Ishikawa (cell line): Measurements from ENCODE around the gene TBC1D22A.

Experiments used
- CEBPB ChIP-seq: IDR thresholded peaks from 2 replicates; pipeline ENCODE4 v1.6.1; 2012
- CREB1 ChIP-seq: IDR thresholded peaks from 2 replicates; pipeline ENCODE4 v1.6.1; 2012; ENCODE audit warnings: low read depth
- EGR1 ChIP-seq: IDR thresholded peaks from 2 replicates; pipeline ENCODE4 v1.6.1; 2012
- EP300 ChIP-seq: IDR thresholded peaks from 2 replicates; pipeline ENCODE4 v1.6.1; 2012; ENCODE audit warnings: borderline replicate concordance
- RAD21 ChIP-seq: IDR thresholded peaks from 2 replicates; pipeline ENCODE4 v1.6.1; 2012; ENCODE audit warnings: low read depth
- TAF1 ChIP-seq: IDR thresholded peaks from 2 replicates; pipeline ENCODE4 v1.6.1; 2012; ENCODE audit warnings: low read depth, mild to moderate bottlenecking
- TCF12 ChIP-seq: IDR thresholded peaks from 2 replicates; pipeline ENCODE4 v1.6.1; 2012; ENCODE audit warnings: low read depth
- TEAD4 ChIP-seq: IDR thresholded peaks from 2 replicates; pipeline ENCODE4 v1.6.1; 2012
- YY1 ChIP-seq: IDR thresholded peaks from 2 replicates; pipeline ENCODE4 v1.6.1; 2012; ENCODE audit warnings: low read depth
- TF ChIP-seq, protein P1 (sequence below): IDR thresholded peaks from 2 replicates; pipeline ENCODE4 v1.6.1; 2012
- TF ChIP-seq, protein P2 (sequence below): IDR thresholded peaks from 2 replicates; pipeline ENCODE4 v1.6.1; 2012; ENCODE audit warnings: low read depth, mild to moderate bottlenecking

DNA sequence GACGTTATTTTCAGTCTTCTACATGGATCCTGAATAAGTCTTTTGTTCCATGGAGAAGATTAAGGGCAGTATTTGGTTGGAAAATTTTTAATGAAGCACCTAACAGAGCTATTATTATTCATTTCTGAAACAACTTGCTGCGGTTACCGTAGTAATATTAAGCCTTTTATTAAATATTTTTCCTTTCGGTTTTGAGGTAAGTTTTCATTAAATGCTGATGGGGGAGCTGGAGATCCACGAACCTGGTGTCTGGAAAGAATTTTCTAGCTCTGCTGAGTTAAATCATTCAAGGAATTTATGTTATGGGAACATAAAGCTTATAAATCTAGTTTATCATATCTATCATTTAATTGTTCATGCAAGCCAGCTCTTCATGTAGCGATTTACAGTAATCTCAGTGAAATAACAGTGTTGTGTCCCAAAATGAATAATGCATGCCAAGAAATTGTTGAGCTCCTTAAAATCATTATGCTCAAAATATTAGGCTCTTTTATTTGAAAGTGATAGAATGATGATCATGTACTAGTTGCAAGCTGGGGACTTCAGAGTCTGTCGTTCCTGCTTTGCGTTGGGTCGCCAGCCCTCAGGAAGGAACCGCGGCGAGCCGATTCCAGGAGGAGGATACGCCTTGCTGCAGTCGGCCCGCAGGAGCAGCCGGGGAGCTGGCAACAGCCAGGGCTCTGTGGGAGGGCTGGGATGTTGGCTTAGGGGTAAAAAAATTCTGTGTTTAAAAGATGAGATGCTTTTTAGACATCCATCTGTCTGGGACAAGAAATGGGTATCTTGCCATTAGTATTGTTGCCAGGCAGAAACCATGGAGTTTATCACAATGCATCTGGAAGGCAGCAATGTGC lies 83.1 kb downstream of the TBC1D22A start:
- TF ChIP-seq TEAD4 = no peak
- TF ChIP-seq TAF1 = no peak
- peak; percentile 23; the same call in 1 of the 2 replicates for TF ChIP-seq RAD21
- TF ChIP-seq CEBPB = no peak
- TF ChIP-seq, protein P1, sequence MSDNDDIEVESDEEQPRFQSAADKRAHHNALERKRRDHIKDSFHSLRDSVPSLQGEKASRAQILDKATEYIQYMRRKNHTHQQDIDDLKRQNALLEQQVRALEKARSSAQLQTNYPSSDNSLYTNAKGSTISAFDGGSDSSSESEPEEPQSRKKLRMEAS = no peak
- TF ChIP-seq EP300 = no peak
- no peak for TF ChIP-seq CREB1
- TF ChIP-seq YY1 = no peak
- no peak for TF ChIP-seq TCF12
- TF ChIP-seq, protein P2, sequence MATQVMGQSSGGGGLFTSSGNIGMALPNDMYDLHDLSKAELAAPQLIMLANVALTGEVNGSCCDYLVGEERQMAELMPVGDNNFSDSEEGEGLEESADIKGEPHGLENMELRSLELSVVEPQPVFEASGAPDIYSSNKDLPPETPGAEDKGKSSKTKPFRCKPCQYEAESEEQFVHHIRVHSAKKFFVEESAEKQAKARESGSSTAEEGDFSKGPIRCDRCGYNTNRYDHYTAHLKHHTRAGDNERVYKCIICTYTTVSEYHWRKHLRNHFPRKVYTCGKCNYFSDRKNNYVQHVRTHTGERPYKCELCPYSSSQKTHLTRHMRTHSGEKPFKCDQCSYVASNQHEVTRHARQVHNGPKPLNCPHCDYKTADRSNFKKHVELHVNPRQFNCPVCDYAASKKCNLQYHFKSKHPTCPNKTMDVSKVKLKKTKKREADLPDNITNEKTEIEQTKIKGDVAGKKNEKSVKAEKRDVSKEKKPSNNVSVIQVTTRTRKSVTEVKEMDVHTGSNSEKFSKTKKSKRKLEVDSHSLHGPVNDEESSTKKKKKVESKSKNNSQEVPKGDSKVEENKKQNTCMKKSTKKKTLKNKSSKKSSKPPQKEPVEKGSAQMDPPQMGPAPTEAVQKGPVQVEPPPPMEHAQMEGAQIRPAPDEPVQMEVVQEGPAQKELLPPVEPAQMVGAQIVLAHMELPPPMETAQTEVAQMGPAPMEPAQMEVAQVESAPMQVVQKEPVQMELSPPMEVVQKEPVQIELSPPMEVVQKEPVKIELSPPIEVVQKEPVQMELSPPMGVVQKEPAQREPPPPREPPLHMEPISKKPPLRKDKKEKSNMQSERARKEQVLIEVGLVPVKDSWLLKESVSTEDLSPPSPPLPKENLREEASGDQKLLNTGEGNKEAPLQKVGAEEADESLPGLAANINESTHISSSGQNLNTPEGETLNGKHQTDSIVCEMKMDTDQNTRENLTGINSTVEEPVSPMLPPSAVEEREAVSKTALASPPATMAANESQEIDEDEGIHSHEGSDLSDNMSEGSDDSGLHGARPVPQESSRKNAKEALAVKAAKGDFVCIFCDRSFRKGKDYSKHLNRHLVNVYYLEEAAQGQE = no peak
- TF ChIP-seq EGR1 = no peak
